GM12892 (cell line): Measurements from ENCODE around the gene TNRC6C.

ENCODE experiments used
- POLR2A ChIP-seq: IDR thresholded peaks from 2 replicates; pipeline ENCODE4 v1.6.1; 2011; ENCODE audit warnings: low read depth, low read length, control low read depth
- TAF1 ChIP-seq: IDR thresholded peaks from 2 replicates; pipeline ENCODE4 v1.6.1; 2011; ENCODE audit warnings: low read depth, mild to moderate bottlenecking, control low read depth, low read length, borderline replicate concordance

DNA sequence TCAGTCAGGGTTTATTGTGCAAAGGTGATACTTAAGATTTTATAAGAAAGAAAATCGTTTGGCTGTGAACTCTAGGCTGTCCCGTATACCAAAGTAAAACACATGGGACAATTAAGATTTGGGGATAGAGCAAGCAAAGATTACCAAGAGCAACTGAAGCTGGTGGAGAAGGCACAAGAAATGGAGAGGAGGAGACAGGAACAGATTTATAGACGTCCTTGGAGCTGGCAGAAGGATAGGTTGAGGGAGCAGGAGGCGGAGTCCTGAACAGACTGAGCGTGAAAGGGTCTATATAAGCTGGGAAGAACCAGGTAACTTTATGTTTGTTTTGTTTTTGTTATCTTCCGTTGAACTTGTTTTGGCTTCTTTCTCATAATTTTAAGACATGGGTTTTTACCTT lies 3.8 kb downstream of the TNRC6C start:
- TF ChIP-seq POLR2A: no peak
- TF ChIP-seq TAF1: no peak
